ENCODE data around the gene GTF2A1.

The GTF2A1 gene

DNA sequence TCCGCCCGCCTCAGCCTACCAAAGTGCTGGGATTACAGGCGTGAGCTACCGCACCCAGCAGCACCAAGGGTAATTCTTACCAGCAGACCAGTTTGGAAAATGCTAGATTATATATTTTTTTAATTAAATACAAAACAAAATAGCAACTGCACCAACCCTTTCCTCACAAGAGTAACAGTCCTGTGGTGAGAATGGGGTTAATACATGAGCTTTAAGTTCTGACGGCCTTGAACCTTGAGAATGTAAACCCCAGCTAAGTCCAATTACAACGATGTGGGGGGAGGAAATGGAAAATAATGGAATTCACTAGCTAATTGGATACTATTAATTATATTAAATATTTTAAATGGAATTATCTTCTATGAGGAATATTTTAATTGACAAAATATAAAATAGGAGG lies 82.3 kb downstream of the GTF2A1 start:
- no peak for DNase-seq (ENCODE audit: low read depth in 2 of 2)

DNA sequence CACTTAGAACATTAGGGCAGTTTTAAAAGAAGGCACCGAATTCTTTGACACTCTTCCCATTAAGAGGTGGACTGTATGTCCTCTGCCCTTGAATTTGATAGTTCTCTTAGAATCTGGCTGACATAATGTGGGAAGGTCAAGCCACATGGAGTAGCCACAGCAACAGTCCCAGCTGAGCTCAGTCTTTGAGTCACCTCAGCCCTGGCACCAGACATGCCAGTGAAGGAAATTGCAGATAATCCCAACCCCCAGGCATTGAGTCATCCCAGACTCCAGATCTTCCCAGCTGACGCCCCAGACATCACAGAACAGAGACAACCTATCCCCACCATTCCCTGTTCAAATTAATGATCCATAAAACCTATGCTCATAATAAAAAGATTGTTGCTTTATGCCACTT lies 83.4 kb downstream of the GTF2A1 start:
- DNase-seq (ENCODE audit: low read depth in 2 of 2): no peak

DNA sequence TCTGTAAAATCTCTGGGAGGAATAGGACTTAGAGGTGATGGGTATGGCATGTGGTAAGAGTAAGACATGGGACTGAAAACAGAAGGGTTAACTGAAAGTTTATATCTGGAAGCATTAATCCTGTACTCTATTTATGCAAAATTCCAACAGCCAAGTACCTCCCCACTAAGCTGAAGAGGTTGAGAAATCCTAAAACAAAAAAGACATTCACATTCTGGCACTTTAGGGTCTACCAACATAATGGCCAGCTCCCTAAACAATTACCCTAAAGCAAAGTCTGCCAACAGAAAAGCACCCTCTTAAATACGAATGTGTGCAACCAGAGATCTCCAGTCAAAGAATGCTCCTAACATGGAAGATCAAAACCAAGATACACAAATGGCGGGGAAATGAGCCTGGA lies 87.4 kb downstream of the GTF2A1 start:
- DNase-seq (ENCODE audit: low read depth in 2 of 2): no peak

DNA sequence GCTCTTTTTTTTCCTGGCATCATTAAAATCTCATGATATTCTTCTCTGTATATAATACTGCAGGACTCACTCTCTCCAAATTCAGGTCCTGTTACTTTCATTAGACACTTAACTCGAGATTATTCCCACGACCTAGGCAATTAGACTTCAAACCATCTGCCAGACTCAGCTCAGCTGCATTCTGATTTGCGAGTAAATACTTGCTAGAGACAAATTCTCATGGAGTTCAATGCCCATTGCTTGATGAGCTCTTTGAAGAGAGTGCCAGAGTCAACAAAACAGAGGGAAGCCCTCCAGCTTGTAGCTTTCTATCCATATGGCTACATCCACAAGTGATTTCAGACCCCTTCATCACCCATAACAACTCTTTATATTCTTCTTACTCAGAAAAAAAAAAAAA lies 88.3 kb downstream of the GTF2A1 start:
- DNase-seq (ENCODE audit: low read depth in 2 of 2): no peak

DNA sequence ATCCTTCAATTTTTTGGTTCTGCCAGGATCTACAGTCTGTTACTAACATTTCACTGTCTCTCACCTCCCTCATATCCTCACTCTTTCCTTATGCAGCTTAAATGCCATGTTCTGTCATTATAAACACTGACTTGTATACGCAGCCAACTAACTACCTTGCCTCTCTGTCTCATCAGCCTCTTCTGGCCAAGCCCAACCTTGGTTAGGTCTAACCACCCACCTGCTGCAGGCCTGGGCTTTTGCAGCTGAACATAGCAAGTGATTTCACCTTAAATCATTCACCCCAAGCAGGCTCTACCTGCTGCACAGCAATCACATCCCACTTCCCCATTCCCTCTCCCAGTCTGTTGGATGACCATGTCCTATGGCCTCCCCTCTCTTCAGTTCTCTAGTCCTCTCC lies 91.5 kb downstream of the GTF2A1 start:
- DNase-seq (ENCODE audit: low read depth in 2 of 2): no peak

DNA sequence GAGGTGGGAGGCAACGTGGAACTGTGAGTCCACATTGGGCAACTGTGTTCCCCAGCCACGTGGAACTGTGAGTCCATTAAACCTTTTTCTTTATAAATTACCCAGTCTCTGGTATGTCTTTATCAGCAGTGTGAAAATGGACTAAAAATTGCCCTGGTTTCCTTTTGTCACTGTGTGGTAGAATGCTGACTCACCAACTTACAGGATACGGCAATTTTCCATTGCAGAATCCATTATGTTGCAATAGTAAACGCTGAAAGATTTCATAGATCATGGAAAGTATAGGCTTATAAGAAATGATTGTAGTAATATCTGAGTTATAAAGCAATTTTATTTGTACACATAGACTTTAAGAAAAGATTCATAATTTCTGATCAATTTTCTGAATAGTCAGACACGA lies 93.0 kb downstream of the GTF2A1 start:
- DNase-seq (ENCODE audit: low read depth in 2 of 2): no peak

DNA sequence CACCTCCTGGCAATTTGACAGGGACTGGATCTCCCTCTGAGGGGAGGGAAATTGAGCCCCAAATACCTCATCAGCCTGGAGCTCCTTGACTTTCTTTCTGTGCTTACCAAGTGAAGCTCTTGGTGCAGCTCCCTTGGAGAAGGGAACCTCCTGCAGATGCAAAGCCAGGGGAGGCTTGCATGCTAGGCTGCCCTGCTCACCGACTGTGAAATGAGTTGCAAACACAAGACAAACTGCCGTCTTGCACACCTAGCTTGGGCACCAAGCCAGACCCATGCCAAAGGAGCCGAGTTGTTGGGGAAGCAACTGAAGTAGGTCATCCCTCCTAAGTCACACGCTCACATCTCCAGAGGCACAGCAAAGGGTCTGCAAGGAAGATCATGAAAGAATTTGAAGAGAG lies 95.2 kb downstream of the GTF2A1 start:
- no peak for DNase-seq (ENCODE audit: low read depth in 2 of 2)

Measured in stimulated activated CD4-positive, alpha-beta T cell treated with anti-CD3 and anti-CD28 coated beads, Interleukin-1b, Interleukin-23, amount 100 ng/mL, for 1 hour (primary cell).